Measurements from ENCODE around the gene ADGRA1.

The ADGRA1 gene

GRCh38 chr10:133056651-133057178, 31.0 kb upstream of the ADGRA1 start:
- DNase-seq, result peak in 1 of 3 experiments; percentile 20

DNA sequence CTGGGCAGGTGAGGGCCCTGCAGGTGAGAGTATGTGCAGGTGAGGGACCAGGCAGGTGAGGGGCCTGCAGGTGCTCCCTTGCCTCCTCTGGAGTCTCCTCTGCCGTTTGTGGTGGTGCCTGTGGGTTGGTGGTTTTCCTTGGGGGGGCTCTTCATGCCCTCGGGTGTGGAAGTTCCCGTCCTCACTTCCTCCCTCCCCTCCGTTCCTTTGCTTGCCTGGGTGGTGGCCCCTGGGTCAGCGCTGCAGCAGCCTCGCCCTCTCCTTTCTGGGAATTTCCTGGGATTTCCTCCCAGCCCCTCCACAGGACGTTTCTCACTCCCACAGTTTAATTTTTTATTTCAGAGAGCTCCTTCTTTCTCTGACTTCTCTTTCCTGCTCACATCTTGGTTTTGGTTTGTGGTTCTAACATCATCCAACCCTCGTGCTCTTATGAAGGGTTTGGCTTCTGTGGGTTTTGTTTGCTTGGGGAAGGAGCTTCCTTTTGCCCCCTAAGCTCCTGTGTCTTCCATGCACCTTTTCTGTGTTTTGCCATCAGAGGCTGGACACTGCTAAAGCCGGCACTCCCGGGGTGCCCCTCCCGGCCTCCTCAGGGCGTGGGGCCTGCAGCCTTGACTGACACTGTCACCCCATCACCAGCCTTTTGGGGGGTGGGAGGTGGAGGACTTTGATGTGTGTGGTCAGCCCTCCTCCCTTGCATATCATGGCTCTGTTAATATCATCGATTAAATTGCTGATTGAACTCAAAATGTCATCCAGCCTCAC, 29.2 kb upstream of the ADGRA1 start:
- no peak for DNase-seq

GRCh38 chr10:133059093-133059470, 28.6 kb upstream of the ADGRA1 start:
- DNase-seq, result no peak

GRCh38 chr10:133059571-133059970, 28.2 kb upstream of the ADGRA1 start:
- DNase-seq, result no peak

GRCh38 chr10:133060022-133060421, 27.7 kb upstream of the ADGRA1 start:
- no peak for DNase-seq

DNA sequence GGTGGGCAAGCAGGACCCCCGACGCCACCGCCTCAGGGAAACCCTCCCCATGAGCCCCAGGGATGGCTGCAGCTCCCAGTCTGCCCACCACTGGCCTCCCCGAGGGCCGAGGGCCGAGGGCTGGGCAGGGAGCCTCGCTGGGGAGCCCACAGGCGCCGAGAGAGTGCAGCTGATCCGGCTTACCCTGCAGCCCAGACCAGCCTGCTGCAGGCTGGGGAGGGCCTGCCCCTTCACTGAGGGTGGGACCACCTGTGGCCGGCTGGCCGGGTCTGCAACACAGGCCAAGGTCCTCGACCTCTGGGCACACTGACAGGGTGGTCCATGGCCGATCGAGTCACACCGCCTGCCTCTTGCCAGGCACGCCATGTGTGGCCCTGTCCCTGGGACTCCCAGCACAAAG, 27.3 kb upstream of the ADGRA1 start:
- no peak for DNase-seq

- DNase-seq, result no peak
Measured at GRCh38 chr10:133060881-133061280, 26.8 kb upstream of the ADGRA1 start.

- no peak for DNase-seq
Measured at GRCh38 chr10:133061296-133062038, 26.3 kb upstream of the ADGRA1 start.

DNA sequence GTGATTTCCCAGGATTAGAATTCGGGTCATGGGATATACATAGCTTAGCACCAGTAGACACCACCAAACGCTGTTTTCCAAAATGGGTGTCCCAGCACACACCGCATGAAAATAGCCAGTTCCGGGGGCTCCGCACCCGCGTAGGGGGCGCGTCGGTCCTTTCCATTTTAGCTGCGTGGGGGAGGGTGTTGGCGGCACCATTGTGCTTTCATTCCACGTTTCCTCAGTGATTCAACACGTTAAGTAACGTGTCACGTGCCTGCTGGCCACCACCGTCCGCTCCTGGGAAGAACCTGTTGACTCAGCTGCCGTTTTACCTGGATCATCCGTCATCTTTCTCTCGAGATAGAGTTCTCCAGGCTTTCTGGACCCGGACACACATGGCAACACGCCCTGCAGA, 25.6 kb upstream of the ADGRA1 start:
- no peak for DNase-seq

GRCh38 chr10:133062635-133063034, 25.1 kb upstream of the ADGRA1 start:
- no peak for DNase-seq

- no peak for DNase-seq
Measured at GRCh38 chr10:133067149-133068105, 20.3 kb upstream of the ADGRA1 start.

- no peak for DNase-seq
Measured at GRCh38 chr10:133068111-133069032, 19.4 kb upstream of the ADGRA1 start.

DNA sequence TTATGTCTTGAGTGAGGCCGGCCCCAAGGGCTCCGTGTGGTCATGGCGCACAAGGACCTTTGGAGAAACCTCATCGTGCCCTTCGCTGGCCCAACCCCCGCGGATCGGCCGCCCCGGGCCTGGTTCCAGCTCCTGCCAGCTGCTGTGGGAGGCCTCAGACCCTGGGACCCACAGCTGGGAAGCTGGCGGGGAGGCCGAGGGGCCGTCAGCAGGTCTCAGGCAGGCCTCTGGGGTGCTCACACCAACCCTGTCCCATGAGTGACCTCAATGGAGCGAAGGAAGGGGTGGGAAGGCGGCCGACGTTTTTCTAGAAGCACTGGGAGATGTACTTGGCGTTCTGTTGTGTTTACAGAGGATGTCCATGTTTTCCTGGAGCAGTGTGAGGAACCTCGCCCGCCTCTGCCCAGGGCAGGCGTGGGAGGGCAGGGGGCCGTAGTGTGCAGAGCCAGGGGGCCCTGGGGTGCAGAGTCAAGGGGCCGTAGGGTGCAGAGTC, 18.6 kb upstream of the ADGRA1 start:
- no peak for DNase-seq

GRCh38 chr10:133070405-133070804, 17.3 kb upstream of the ADGRA1 start:
- DNase-seq, result no peak

DNA sequence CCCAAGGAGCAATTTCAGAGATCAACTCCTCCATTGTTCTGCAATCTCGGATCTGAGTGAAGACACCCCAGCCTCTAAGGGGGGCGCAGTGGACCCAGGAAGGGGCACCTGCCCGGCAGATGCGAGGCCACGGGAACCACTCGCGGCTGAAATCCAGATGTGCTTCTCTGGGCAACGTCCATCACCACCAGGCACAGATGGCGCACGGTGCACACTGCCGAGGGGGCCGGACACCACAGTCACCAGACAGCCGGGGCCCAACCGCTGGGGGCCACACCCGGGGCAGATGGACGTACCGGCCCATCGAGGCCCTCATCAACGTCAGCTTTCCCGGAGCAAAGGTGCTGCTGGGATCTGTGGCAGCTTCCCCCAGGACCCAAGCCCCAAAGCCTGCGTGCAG, 16.9 kb upstream of the ADGRA1 start:
- DNase-seq, result no peak

DNA sequence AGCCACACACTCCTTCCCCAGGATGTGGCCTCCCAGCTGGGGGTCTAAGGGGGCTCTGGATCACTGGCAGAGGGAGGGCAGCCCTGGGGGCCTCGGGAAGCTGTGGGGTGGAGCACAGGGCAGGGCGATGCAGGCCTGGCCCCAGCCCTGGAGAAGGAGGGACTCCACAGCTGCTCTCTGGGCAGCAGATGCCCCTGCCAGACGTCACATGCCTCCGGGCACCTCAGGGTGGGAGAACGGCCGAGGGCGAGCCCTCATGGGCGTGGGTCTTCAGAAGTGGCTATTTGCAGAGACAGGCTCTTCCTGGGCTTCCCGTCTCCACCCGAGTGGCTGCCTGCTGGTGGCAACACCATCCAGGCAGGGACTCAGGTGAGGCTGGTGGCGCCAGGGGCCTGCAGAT, 16.0 kb upstream of the ADGRA1 start:
- no peak for DNase-seq

DNA sequence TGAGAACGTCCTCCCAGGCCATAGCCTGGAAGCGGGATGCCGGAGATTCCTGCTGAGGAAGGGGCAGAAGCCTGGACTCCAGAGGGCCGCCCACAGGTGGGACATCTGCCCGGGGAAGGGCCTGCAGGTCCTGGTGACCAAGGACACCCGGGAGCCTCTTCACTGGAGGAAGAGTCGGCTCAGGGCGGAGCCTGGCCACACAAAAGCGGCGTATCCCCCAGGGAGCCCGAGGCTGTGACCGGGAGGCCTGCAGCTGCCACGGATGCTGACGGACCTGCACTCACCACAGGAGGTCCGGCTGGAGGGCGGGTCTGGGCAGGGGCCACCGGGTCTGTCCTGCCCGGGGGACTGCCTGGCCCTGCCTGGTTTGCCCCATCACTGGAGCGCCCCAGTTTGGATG, 15.5 kb upstream of the ADGRA1 start:
- DNase-seq, result peak; percentile 1 to 31 (median 7)

DNA sequence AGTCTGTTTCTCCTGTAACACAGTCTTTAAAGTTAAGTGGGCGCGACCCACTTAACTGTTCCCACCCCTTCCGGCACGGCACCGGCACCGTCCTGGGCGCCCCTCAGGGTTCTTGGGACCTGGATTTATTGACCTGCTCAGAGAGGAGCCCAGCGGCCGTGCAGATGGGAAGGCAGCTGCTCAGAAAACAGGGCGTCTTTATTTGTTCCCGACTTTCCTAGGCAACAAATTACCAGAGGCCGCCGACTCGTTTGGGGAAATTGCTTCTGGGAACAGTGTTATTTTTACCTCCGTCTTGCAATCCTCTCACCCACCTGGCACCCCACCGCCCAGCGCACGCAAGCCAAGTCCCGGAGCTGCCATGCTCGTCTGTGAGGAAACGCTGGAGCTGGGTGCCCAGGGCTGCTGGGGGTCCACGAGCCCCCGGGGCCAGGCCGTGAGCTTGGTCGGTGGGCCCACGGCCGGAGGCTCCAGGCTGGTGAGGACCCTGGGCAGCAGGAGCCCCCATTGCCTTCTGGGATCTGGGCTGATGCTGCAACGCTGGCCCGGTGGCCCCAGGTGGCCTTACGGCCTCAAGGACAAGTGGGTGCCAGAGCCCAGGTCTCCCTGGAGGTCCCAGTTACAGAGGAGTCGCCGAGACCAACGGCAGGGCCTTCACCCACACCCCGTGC, 14.9 kb upstream of the ADGRA1 start:
- DNase-seq, result peak in 2 of 3 experiments; percentile 17 to 27

DNA sequence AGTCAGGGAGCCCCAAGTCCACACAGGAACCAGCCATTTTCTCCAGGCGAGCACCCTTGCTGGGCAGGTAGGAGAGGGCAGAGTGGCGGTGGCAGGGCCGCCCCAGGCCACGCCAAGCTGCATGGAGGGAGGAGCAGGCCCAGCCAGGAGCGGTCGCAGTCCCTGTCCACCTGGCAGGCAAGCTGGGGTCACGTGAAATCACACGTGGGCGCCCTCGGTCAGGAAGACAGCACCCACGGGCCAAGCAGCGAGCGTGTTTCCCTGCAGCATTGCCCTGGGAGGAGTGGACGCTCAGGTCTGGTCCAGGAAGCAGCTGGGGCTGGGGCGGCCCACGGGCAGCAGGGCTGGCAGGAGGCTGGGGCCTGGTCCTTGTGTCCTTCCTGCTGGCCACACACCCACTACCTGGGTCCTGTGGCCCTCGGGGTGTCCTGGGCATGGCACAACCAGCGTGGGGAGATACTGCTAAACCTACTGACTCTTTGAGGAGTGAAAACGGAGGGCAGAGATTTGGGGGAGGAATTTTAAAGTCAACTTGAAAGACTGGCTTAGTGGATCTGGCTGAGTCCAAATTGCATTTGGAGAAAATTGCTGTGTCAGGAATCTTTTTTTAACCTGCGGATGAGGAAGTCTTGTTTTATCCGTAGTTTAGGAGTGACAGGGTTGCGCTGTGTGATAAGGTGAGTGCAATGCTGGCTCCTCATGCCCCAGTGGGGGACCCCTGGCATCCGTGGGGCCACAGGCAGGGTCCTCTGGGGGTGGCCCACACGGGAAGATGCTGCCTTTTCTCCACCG, 12.2 kb upstream of the ADGRA1 start:
- DNase-seq, result no peak

Measured in NCI-H1417 (cell line).